ENCODE data around the gene PTPRD. TPM values are rescaled to one million over a fixed set of nuclear protein-coding genes. Genes with fewer than 3 reads are reported as not detected.
A peak's percentile ranks its signal among the peaks of the same experiment; 100 is the strongest.

Gene PTPRD
- total and polyA plus RNA-seq, 2 donors (not counting 1 experiment from before 2014, with no cell fraction given): not detected

DNA sequence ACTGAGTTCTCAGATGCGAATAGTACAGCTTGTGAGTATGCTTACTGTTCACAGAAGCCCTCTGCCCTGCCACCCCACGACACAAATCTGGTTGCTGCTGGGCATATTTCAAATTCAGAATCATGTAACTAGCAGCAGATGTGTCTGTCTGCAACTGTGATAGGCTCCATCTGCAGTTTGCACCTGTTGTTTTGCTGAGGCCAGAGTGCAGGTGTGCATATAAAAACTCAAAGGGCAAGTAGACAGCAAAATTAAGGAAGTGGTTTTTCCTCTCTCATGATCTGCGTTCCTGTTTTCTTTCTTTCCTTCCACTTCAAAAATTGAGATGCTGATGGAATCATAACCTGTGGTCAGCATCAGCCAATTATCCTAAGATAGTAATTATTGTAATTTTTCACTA is 1000.5 kb downstream of the PTPRD start:
- H3K4me3 ChIP-seq (ENCODE audit: control extremely low read depth in 1 of 5, extremely low read depth in 1 of 5, insufficient read depth in 1 of 5, low read depth in 2 of 5, low read length in 4 of 5): peak overlapping the region in 1 of 5 experiments; percentile 21
- 0% methylated on average over 2 of the region's 3 CpGs for WGBS (ENCODE audit: insufficient coverage)
- H2AFZ ChIP-seq (ENCODE audit: insufficient read depth, low read depth, low read length, poor library complexity, severe bottlenecking): no peak overlapping the region
- peaks cover 30% of the 10 kb centered on the region for H3K4me1 Mint-ChIP-seq
- no peaks in the 10 kb centered on the region for H3K9me3 ChIP-seq (ENCODE audit: control extremely low read depth in 1 of 3, control insufficient read depth in 2 of 3, insufficient read depth in 1 of 3, low read length in 2 of 3)
- H3K27me3 Mint-ChIP-seq: no peaks in the 10 kb centered on the region
- peak overlapping the region; percentile 60 for H3K4me3 Mint-ChIP-seq
- ATAC-seq (ENCODE audit: low read depth) (peak; percentile 79), DNase-seq (peak; percentile 61)
- H3K9me3 Mint-ChIP-seq (ENCODE audit: insufficient read depth): no peaks in the 10 kb centered on the region
- peaks cover 18 to 30% of the 10 kb centered on the region in 2 donors for H3K4me1 ChIP-seq (ENCODE audit: control insufficient read depth in 2 of 2, insufficient read depth in 2 of 2, low read length in 2 of 2)
- TF ChIP-seq, protein P1, sequence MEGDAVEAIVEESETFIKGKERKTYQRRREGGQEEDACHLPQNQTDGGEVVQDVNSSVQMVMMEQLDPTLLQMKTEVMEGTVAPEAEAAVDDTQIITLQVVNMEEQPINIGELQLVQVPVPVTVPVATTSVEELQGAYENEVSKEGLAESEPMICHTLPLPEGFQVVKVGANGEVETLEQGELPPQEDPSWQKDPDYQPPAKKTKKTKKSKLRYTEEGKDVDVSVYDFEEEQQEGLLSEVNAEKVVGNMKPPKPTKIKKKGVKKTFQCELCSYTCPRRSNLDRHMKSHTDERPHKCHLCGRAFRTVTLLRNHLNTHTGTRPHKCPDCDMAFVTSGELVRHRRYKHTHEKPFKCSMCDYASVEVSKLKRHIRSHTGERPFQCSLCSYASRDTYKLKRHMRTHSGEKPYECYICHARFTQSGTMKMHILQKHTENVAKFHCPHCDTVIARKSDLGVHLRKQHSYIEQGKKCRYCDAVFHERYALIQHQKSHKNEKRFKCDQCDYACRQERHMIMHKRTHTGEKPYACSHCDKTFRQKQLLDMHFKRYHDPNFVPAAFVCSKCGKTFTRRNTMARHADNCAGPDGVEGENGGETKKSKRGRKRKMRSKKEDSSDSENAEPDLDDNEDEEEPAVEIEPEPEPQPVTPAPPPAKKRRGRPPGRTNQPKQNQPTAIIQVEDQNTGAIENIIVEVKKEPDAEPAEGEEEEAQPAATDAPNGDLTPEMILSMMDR (IDR thresholded peaks at IDR 0.05): no peak
- no peak for TF ChIP-seq EZH2 (IDR thresholded peaks at IDR 0.05; ENCODE audit: borderline replicate concordance, insufficient read depth, low read depth, low read length, poor library complexity, severe bottlenecking)
- ChIA-PET CTCF (interaction anchor here (0.5 kb wide), 1 partner anchor 21 kb away, joined by 4 read pairs; no protein-coding TSS in a partner anchor), POLR2A (no interaction called here)
- H3K27me3 ChIP-seq (replicated peaks in 1 of 4; ENCODE audit: control extremely low read depth in 1 of 4, control insufficient read depth in 3 of 4, insufficient read depth in 4 of 4, low read length in 3 of 4): no peaks in the 10 kb centered on the region
- peak overlapping the region; percentile 52 for H3K4me2 ChIP-seq (replicated peaks; ENCODE audit: low read depth, low read length, poor library complexity, severe bottlenecking)
- H3K79me2 ChIP-seq (ENCODE audit: control insufficient read depth, insufficient read depth, low read length): no peaks in the 10 kb centered on the region
- no peaks in the 10 kb centered on the region for H4K20me1 ChIP-seq (ENCODE audit: control insufficient read depth, insufficient read depth, low read length, poor library complexity, severe bottlenecking)
- no peaks in the 10 kb centered on the region for H3K36me3 ChIP-seq (replicated peaks in 1 of 2; ENCODE audit: control extremely low read depth in 1 of 2, control insufficient read depth in 1 of 2, extremely low read depth in 1 of 2, insufficient read depth in 2 of 2, low read length in 1 of 2)
- H3K27ac ChIP-seq (ENCODE audit: low read length in 2 of 2): peak overlapping the region in 1 of 2 donors; percentile 4
- H3K9ac ChIP-seq (ENCODE audit: low read length): no peak overlapping the region
- intact Hi-C loops (cut with micrococcal nuclease): no loop called here
- peak overlapping the region; percentile 76 for H3K27ac Mint-ChIP-seq

- H3K27ac ChIP-seq (ENCODE audit: low read length in 2 of 2): no peak overlapping the region
- H3K36me3 ChIP-seq (replicated peaks in 1 of 2; ENCODE audit: control extremely low read depth in 1 of 2, control insufficient read depth in 1 of 2, extremely low read depth in 1 of 2, insufficient read depth in 2 of 2, low read length in 1 of 2): no peaks in the 10 kb centered on the region
- H3K79me2 ChIP-seq (ENCODE audit: control insufficient read depth, insufficient read depth, low read length): no peaks in the 10 kb centered on the region
- Mint-ChIP-seq H3K9me3 (ENCODE audit: insufficient read depth) (no peaks in the 10 kb centered on the region), H3K27me3 (no peaks in the 10 kb centered on the region), H3K27ac (no peak overlapping the region), H3K4me3 (no peak overlapping the region), H3K4me1 (peaks cover 2% of the 10 kb centered on the region)
- POLR2A ChIA-PET: no interaction called here
- H2AFZ ChIP-seq (ENCODE audit: insufficient read depth, low read depth, low read length, poor library complexity, severe bottlenecking): no peak overlapping the region
- intact Hi-C loops (cut with micrococcal nuclease): loop anchor here (1.0 kb wide), 2 partner anchors 185 to 338 kb away; no protein-coding TSS in a partner anchor
- TF ChIP-seq, protein P1 (IDR thresholded peaks at IDR 0.05): no peak
- no peak for TF ChIP-seq EZH2 (IDR thresholded peaks at IDR 0.05; ENCODE audit: borderline replicate concordance, insufficient read depth, low read depth, low read length, poor library complexity, severe bottlenecking)
- no peak for ATAC-seq (ENCODE audit: low read depth)
- no peak overlapping the region for H3K4me2 ChIP-seq (replicated peaks; ENCODE audit: low read depth, low read length, poor library complexity, severe bottlenecking)
- H3K4me3 ChIP-seq (ENCODE audit: control extremely low read depth in 1 of 5, extremely low read depth in 1 of 5, insufficient read depth in 1 of 5, low read depth in 2 of 5, low read length in 4 of 5): no peak overlapping the region
- peaks cover 0 to 4% of the 10 kb centered on the region in 2 donors for H3K4me1 ChIP-seq (ENCODE audit: control insufficient read depth in 2 of 2, insufficient read depth in 2 of 2, low read length in 2 of 2)
- no CpG with 5 or more reads among the region's 4 CpGs for WGBS (ENCODE audit: insufficient coverage)
- H3K9me3 ChIP-seq (ENCODE audit: control extremely low read depth in 1 of 3, control insufficient read depth in 2 of 3, insufficient read depth in 1 of 3, low read length in 2 of 3): no peaks in the 10 kb centered on the region
- CTCF ChIA-PET: interaction anchor here (1.0 to 3.9 kb wide), 3 partner anchors 185 to 338 kb away, joined by 4 to 55 read pairs (median 30); no protein-coding TSS in a partner anchor
- no peak overlapping the region for H3K9ac ChIP-seq (ENCODE audit: low read length)
- no peaks in the 10 kb centered on the region for H4K20me1 ChIP-seq (ENCODE audit: control insufficient read depth, insufficient read depth, low read length, poor library complexity, severe bottlenecking)
- H3K27me3 ChIP-seq (replicated peaks in 1 of 4; ENCODE audit: control extremely low read depth in 1 of 4, control insufficient read depth in 3 of 4, insufficient read depth in 4 of 4, low read length in 3 of 4): no peaks in the 10 kb centered on the region
- no peak for DNase-seq
These were observed 1007.1 kb downstream of the PTPRD start for GRCh38 chr9:9605681-9606080.

All from B cell (primary cell).